GM12864 (cell line): ENCODE data around the gene KCTD8.

ENCODE experiments used
- DNase-seq: peaks from one replicate; pipeline ENCODE4 v3.0.0-alpha.2; 2011; ENCODE audit warnings: low read depth
- H3K4me3 ChIP-seq: 2 replicates; pipeline ENCODE4 v1.5.1; 2011; ENCODE audit warnings: mild to moderate bottlenecking, low read depth, low read length, control low read depth
- TF ChIP-seq, protein P1 (sequence below): IDR thresholded peaks from 2 replicates; pipeline ENCODE4 v1.5.1; 2011; ENCODE audit warnings: low read depth, mild to moderate bottlenecking, moderate library complexity, low read length, control low read depth, inconsistent platforms; ENCODE audit errors: missing control alignments

KCTD8 gene

DNA sequence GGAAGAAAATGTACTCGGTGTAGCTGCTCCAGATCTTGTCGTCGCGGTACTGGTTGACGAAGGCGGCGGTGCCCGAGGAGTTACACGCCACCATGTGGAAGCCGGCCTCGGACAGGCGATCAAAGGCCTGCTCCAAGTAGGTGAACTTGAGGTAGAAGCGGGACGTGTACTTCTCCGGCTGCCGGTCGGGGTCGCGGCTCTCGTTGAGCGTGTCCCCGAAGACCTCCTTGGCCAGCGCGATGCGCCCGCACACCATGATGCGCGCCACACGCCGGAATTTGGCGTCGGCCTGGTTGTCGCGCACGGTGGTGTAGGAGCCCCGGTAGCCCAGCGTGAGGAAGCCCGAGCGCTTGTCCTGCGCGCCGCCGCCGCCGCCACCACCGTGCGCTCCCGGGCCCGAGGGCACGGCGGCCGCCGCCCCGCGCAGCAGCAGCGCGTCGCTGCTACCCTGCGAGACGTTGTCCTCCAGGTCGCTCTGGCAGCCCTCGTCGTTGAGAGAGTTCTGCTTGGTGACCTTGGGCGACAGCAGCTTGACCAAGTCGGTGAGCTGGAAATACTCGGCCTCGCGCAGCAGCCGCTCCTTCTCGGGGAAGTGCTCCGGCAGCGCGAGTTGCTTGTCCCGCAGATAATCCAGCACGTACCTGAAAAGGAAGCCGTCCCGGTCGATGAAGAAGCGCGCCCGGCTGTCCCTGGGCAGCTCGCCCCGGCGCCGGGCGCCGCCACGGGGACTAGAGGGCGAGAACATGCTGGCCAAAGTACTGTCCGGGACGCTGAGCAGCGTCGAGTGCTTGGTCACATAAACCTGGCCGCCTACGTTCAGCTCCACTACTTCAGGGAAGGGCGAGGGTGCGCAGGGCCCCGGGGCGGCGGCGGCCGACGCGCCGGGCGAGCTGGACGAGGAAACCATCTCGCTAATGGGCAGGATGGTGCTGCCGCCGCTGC lies 775 bp downstream of the KCTD8 start:
- TF ChIP-seq, protein P1, sequence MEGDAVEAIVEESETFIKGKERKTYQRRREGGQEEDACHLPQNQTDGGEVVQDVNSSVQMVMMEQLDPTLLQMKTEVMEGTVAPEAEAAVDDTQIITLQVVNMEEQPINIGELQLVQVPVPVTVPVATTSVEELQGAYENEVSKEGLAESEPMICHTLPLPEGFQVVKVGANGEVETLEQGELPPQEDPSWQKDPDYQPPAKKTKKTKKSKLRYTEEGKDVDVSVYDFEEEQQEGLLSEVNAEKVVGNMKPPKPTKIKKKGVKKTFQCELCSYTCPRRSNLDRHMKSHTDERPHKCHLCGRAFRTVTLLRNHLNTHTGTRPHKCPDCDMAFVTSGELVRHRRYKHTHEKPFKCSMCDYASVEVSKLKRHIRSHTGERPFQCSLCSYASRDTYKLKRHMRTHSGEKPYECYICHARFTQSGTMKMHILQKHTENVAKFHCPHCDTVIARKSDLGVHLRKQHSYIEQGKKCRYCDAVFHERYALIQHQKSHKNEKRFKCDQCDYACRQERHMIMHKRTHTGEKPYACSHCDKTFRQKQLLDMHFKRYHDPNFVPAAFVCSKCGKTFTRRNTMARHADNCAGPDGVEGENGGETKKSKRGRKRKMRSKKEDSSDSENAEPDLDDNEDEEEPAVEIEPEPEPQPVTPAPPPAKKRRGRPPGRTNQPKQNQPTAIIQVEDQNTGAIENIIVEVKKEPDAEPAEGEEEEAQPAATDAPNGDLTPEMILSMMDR = no peak
- no peak for DNase-seq
- peak overlapping the region; percentile 3; the same call in 1 of the 2 replicates for H3K4me3 ChIP-seq

DNA sequence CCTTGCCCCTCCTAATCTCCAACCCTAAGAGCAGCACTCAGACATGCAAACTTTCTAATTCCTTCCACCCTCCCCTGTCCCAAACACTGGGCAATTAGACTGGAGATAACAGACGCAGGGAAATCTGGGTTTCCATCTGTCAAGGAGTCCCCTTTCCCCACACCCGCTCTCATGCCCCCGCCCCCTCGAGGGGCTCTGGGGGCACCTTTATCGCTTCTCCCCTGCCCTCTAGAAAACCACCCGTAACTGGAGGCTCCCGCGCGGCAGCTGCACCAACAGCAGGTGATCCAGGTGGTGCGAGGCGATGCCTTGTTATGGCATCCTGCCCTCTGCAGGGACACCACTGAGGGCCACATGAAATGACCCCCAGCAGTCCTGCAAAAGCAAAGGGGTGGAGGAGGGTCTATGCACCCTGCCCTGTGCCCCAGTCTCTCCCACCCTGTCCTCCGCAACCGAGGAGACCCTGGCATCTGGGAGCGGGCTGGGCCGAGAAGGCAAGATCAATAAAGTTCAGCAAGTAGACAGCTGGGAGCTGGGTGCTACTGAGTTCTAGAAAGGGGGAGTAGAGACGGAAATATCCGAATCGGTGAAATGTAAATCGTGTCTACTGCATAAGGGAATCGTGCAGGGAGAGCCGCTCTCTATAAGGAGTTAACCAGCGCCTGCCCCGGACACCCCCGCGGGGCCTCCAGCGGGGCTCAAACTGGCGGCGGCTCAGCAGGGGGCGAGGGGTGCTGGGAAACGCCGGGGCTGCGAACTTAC lies 1.6 kb downstream of the KCTD8 start:
- no peak overlapping the region for H3K4me3 ChIP-seq
- DNase-seq = no peak
- TF ChIP-seq, protein P1 = no peak

DNA sequence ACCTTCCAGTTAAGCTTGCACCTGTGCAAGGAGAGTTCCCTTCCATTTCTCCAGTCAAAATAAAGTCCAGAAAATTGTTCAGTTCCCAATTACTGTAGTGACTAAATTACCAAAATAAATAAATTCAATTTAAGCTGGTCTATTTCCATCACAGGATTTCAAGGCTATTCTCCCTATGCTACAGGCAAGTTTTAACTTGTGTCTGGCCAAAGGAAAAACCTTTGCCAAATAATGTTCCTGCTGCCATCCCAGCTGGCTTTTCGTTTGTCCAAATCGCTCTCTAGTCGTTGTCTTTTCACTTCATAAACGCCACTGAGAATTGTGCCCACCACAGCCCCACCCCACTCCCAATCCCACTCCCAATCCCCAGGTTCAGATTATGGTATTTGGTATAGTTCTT lies 2.4 kb downstream of the KCTD8 start:
- H3K4me3 ChIP-seq = no peak overlapping the region
- TF ChIP-seq, protein P1 = no peak
- DNase-seq = no peak

DNA sequence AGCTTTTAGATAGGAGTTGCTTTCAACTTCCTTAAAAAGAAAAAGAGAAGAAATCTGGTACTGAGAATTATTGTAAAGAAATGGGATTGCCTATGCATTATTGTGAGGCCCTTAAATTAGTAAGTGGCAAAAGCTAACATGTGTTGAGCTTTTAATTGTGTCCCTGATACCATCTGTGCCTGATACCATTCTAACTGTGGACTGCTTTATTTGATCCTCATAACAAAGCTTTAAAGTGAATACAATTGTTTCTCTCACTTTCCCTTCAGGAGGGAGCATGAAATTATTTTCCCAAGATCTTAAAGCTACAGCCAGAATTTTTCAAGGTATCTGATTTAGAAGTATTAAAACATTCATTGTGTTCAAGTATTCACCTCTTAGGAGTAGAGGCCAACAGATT lies 9.9 kb downstream of the KCTD8 start:
- TF ChIP-seq, protein P1 = no peak
- H3K4me3 ChIP-seq = no peak overlapping the region
- DNase-seq = no peak

DNA sequence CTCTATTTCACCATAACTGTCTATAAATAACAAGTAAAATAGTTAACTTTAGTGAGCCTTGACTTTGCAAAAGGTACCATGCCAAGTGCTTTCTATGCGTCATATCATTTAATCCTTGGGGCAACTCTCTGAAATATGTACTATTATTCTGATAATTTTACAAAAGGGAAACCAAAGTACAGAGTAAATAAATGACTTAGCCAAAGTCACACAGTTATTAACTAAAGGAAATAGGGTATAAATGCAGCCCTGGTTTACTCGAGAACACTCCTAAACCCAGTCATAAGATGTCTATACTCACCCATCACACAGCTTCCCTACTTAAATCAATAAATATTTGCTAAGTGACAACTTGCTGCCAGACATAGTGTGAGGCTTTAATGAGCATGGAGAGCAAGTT lies 14.4 kb downstream of the KCTD8 start:
- TF ChIP-seq, protein P1 = no peak
- DNase-seq = no peak
- H3K4me3 ChIP-seq = no peak overlapping the region

DNA sequence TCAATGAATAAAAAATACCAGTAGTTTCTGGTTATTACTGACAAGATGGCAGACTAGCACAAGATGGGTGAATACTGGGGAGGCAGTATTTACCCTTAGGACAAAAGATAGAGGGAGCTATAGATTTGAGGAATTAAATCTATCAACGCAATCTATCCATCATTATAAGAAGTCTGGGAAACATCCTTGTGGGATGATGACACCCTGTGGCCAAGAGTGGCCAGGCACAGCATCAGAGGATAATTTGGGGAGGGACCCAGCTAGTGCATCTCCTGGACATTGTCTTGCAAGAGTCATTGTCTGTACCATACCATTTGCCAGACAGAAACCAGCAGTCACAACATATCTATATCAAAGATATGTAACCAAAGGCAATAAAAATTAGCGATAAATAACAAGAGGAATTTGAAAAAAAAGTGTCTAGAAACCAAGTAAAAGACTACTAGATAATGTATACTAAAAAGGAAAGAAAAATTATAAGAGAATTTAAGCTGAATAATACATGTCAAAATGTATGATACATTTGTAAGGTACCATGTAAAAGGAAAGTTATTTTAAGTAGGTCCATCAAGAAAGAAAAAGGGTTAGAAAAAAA lies 22.9 kb downstream of the KCTD8 start:
- TF ChIP-seq, protein P1 = no peak
- no peak overlapping the region for H3K4me3 ChIP-seq
- no peak for DNase-seq
